ENCODE results near the gene FOXP1. TPM values are rescaled to one million over a fixed set of nuclear protein-coding genes. Genes with fewer than 3 reads are reported as not detected.
A peak's percentile ranks its signal among the peaks of the same experiment; 100 is the strongest.

The FOXP1 gene
- total RNA-seq, 1 experiment from 2014 or later: 35.9 TPM

DNA sequence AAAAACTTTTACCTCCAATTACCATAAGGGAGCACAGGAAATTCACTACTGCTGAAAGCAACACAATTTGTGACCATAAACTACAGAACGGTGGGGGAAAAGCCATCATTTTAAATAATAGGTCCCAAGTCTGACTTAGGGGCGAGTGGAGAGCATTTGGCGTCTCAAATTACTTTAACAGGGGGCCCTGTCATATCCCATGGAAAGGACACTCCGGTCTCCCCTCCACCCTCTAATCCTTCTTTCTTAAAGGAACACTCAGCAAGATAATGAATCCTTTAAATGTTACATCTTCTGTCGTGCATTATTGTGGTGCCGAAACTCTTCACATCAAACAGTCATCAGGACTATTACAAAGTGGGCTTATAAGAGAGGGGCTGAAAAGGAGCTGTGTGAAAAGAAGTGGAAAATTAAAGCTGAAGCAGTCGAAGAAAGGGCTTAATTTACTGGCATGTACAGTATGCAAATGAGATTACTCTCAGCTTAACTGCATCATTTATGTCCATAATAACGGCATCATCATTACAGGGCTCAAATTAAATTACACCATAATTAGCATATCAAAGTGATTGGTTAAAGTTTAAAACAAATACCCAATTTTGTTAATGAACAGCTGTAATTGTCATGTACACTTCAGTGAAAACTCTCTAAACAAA is 342.2 kb downstream of the FOXP1 start:
- no peak for DNase-seq (ENCODE audit: low read depth)

DNA sequence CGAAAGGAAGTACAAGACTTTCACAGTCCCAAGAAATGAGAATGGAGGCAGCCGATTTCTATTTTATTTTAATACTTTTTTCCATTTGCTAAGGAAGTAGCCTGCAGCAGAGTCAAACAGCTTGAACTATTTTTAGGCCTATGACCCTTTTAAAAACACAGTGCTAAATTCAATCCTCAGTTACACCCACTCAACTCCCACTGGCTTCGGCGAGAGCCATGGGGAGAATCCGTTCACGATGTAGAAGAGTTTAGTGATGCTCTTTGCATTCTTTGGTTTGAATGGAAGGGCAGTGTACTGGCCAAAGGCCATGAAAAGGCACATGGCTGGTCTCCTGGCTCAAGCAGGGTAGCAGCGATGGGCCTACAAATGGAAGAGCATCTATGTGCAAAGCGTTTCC is 343.5 kb downstream of the FOXP1 start:
- DNase-seq (ENCODE audit: low read depth): no peak

GRCh38 chr3:71238355-71238757 is 345.2 kb downstream of the FOXP1 start:
- no peak for DNase-seq (ENCODE audit: low read depth)

- no peak for DNase-seq (ENCODE audit: low read depth)
Observed at GRCh38 chr3:71237672-71238071, 345.9 kb downstream of the FOXP1 start.

- no peak for DNase-seq (ENCODE audit: low read depth)
Observed at GRCh38 chr3:71235846-71236245, 347.7 kb downstream of the FOXP1 start.

DNA sequence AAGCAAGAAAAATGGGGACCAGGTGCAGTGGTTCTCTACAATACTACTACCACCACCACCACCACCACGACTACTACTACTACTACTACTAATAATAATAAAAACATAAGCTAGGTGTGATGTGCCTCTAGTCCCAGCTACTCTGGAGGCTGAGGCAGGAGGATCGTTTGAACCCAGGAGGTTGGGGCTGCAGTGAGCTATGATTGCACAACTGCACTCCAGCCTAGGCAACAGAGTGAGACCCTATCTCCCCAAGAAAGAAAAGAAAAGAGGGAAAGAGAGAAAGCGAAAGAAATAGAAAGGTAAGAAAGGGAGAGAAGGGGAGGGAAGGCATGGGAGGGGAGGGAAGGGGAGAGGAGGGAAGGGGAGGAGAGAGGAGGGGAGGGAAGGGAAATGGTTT is 350.6 kb downstream of the FOXP1 start:
- no peak for DNase-seq (ENCODE audit: low read depth)

- DNase-seq (ENCODE audit: low read depth): no peak
Observed at GRCh38 chr3:71232175-71232679, 351.3 kb downstream of the FOXP1 start.

- no peak for DNase-seq (ENCODE audit: low read depth)
Observed at GRCh38 chr3:71231680-71232079, 351.8 kb downstream of the FOXP1 start.

- DNase-seq (ENCODE audit: low read depth): no peak
Observed at GRCh38 chr3:71229905-71230657, 353.4 kb downstream of the FOXP1 start.

DNA sequence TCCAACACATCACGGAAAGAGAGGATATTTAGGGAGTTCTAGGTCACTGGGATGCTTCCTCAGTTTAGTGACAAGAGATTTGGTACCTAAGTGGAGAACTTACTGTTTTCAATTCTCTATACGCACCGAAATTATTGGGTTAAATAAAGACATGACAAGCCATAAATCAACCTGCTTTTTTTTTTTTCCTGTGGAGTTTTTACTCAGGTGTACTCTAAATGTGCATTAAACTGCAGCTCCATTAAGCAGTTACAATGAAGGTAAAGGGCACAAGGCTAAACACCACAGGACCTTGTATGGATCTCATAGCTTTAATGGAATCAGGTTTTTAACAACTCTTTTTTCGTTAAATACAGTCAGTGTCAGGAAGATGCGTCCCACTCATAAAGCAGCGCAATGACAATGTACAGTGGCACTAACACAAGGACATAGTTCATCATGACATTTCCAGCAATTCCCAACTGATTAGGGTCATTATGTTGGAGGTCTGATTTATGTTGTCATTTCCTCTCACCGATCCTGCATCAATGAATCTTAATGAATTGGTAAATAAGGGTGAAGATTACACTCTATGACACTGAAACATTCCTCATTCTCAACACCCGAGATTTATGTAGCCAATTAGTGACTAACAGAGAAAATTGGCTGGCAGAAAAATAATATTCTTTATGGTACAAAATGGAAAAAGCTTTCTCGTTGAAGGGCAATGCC is 355.2 kb downstream of the FOXP1 start:
- no peak for DNase-seq (ENCODE audit: low read depth)

- peak; percentile 17 for DNase-seq (ENCODE audit: low read depth)
Observed at GRCh38 chr3:71227270-71227661, 356.3 kb downstream of the FOXP1 start.

- peak; percentile 87 for DNase-seq (ENCODE audit: low read depth)
Observed at GRCh38 chr3:71226565-71227269, 356.8 kb downstream of the FOXP1 start.

GRCh38 chr3:71225951-71226564 is 357.5 kb downstream of the FOXP1 start:
- peak; percentile 31 for DNase-seq (ENCODE audit: low read depth)

- no peak for DNase-seq (ENCODE audit: low read depth)
Observed at GRCh38 chr3:71225002-71225684, 358.4 kb downstream of the FOXP1 start.

- DNase-seq (ENCODE audit: low read depth): no peak
Observed at GRCh38 chr3:71219744-71220638, 363.5 kb downstream of the FOXP1 start.

- DNase-seq (ENCODE audit: low read depth): no peak
Observed at GRCh38 chr3:71218508-71218907, 365.0 kb downstream of the FOXP1 start.

DNA sequence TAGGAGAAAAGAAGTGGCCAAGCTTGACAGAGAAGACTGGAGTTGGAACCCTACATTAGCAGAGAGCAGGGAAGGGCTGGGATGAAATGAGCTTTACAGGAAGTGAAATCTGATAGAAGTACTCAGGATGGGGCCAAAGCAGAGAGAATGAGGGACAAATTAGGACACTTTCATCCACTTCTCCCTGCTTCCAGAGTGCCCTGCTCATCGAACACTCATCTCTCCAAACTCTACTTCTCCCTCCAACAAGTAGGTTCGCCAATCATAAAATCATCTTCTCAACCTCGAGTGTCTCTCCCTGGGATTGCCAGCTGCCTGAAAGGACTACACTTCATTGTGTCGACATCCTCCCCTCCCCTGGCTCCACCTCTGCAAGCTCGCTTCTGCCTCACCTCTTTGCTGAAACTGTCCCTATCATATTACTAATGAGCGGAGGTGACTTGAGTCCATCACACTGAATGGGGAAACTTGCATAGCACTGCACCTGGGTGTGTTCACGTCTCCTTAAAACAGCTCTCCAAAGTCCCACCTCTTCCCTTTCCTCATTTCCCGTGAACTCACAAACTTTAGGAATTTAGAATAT is 365.8 kb downstream of the FOXP1 start:
- no peak for DNase-seq (ENCODE audit: low read depth)

DNA sequence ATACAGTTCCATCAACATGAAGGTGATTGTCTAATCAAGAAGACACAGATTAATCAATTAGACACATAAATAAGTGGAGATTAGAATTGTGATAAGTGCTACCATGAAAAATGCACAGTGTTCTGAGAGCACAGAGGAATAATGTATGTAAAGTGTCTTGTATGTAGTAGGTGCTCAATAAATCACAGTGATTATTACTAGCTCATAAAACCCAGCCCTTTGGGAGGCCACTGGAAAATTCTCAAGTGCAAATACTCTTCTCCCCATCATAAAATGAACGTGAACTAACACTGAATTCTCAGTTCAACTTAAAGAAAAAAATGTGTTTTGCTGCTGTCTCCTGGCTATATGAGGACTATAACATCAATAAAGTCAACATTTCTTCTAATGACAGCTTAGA is 368.2 kb downstream of the FOXP1 start:
- DNase-seq (ENCODE audit: low read depth): no peak

DNA sequence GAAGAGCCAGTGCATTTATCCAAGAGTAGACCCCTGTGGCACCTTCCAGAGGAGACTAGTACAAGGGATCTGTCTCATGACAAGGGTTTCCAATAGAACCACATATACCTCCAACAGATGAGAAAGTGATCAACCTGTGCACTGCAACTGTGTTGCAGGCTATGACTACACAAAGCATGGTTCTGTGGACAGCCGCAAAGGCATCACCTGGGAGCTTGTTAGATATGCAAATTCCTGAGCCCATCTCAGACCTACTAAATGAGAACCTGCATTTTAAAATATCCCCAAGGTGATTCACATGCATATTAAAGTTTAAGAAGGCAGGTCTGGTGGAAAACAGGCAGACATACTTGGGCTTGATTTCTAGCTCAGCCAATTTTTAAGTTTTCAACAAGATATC is 368.7 kb downstream of the FOXP1 start:
- no peak for DNase-seq (ENCODE audit: low read depth)

GRCh38 chr3:71214016-71214415 is 369.5 kb downstream of the FOXP1 start:
- no peak for DNase-seq (ENCODE audit: low read depth)
